ENCODE measurements around the gene DHCR7.

DNA sequence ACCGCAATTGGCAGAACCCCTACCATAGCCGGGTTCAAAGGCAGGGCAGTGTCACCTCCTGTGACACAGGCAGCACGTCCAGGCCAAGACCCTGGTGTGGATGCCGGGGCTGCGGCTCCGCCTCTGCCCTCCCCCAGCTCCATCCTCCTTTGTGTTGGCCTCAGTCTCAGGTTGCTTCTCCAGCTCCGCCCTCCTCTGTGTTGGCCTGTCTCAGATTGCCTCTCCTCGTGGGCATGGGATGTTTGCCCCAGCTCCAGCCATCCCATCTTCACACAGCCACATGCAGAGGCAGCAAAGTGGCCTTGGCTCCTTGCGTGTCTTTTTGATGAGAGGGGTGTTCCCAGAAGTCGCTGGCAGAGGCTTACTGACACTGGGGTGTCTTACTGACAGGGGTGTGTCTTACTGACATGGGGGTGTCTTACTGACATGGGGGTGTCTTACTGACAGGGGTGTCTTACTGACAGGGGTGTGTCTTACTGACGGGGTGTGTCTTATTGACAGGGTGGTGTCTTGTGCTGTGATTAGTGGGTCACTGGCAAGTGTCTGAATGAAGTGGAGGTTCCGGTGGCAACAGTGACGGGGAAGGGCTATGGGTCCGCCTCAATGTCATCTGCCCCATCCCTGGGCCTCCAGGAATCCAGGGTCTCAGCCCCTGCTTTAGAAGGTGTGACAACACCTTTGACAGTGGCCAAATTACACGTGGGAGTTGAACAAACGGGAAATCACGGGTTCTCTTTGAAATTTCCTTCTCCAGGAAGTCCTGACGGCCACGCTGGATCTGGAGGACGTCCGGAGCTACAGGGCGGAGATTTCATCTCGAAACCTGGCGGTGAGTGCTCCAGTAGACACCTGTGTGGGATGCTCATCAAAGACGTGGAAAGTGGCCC lies 29.7 kb upstream of the DHCR7 start:
- TF ChIP-seq CTCF (IDR thresholded peaks at IDR 0.05) = no peak
- no peak for TF ChIP-seq EZH2phosphoT487 (IDR thresholded peaks at IDR 0.05)
